Upper lobe of left lung (tissue), 6 donors: ENCODE results near the gene TMEM134. TPM values are rescaled to one million over a fixed set of nuclear protein-coding genes. Genes with fewer than 3 reads are reported as not detected.
A peak's percentile ranks its signal among the peaks of the same experiment; 100 is the strongest.
"Not testable (repeated sequence)": the region's sequence is repeated elsewhere in the genome, so short reads cannot be mapped to it uniquely, and the experiment has no call there.

ENCODE experiments used
- ATAC-seq, 2 donors: fragments of 200-7000 bp; cut with Tn5 transposase; one replicate each; pipeline ENCODE4 v1.9.1; 2022; ENCODE audit warnings: mild to moderate bottlenecking in 2 of 2, moderate library complexity in 2 of 2; ENCODE audit not compliant: low FRiP score in 2 of 2
- DNase-seq, 2 donors: peaks; one replicate each; pipeline ENCODE4 v3.0.0-alpha.2; 2019 to 2020
- H3K27ac ChIP-seq, 4 donors: fragments of 200-600 bp; sonication (generic); one replicate each; pipeline ENCODE4 v1.5.1; 2016 to 2019
- H3K27me3 ChIP-seq, 4 donors: fragments of 200-600 bp; sonication (generic); one replicate each; pipeline ENCODE4 v1.5.1; 2017 to 2019
- H3K36me3 ChIP-seq, 4 donors: fragments of 200-600 bp; sonication (generic); one replicate each; pipeline ENCODE4 v1.5.1; 2016 to 2019
- H3K4me1 ChIP-seq, 4 donors: fragments of 200-600 bp; sonication (generic); one replicate each; pipeline ENCODE4 v1.5.1; 2018 to 2019
- H3K4me3 ChIP-seq, 4 donors: fragments of 200-600 bp; sonication (generic); one replicate each; pipeline ENCODE4 v1.5.1; 2017 to 2019; ENCODE audit warnings: mild to moderate bottlenecking in 2 of 4, moderate library complexity in 1 of 4
- H3K9me3 ChIP-seq, 4 donors: fragments of 200-600 bp; sonication (generic); one replicate each; pipeline ENCODE4 v1.5.1; 2018 to 2019
- CTCF ChIP-seq, 6 experiments: fragments of 450-650 bp in 4 of 6; fragments of 200-600 bp in 2 of 6; sonication (generic) in 2 of 6; IDR thresholded peaks; one replicate each; pipeline ENCODE4 v1.5.1; 2016 to 2019; ENCODE audit warnings: antibody characterized with exemption in 6 of 6
- EP300 ChIP-seq, 4 donors: sonication (generic); formaldehyde crosslinking; IDR thresholded peaks; one replicate each; pipeline ENCODE4 v1.5.1; 2017; ENCODE audit warnings: antibody characterized with exemption in 4 of 4, control low read depth in 2 of 4
- POLR2A ChIP-seq, 4 donors: fragments of 450-650 bp; IDR thresholded peaks; one replicate each; pipeline ENCODE4 v1.5.1; 2016 to 2017; ENCODE audit warnings: antibody characterized with exemption in 4 of 4, mild to moderate bottlenecking in 2 of 4
- POLR2AphosphoS5 ChIP-seq, 2 donors: sonication (generic); formaldehyde crosslinking; IDR thresholded peaks; one replicate each; pipeline ENCODE4 v1.5.1; 2017; ENCODE audit warnings: antibody characterized with exemption in 2 of 2
- WGBS, 2 donors: methylation state at CpG; one replicate each; pipeline ENCODE4 v1.1.5; 2017 to 2018; 5-methylcytosine and 5-hydroxymethylcytosine counted together
- total RNA-seq, 6 donors: library from RNA; depleted of rRNA in 4 of 6; stranded (reverse); fragments of >200 nt in 4 of 6; gene quantifications; one replicate each; pipeline versions ENCODE4 v1.1.0 to v1.2.1, GENCODE V29; 2016 to 2021
- donor health status: DM: no; HTN: no; CAD: no; lungs with moderate emphysema.
- donor health status: DM: no; HTN: yes; CAD: no; lungs with severe emphysema.

The TMEM134 gene
- total RNA-seq, 6 donors from 2014 or later, result 51.2 to 102 (median 75.2) TPM

- DNase-seq, result no peak
- H3K9me3 ChIP-seq, result no peaks in the 10 kb centered on the region
- ATAC-seq, result no peak
- H3K27me3 ChIP-seq, result no peaks in the 10 kb centered on the region
- peaks cover 4 to 41% (median 37%) of the 10 kb centered on the region in 4 donors for H3K36me3 ChIP-seq
- TF ChIP-seq CTCF (IDR thresholded peaks at IDR 0.05) (no peak), EP300 (IDR thresholded peaks at IDR 0.05) (no peak), POLR2AphosphoS5 (IDR thresholded peaks at IDR 0.05) (no peak), POLR2A (IDR thresholded peaks at IDR 0.05) (no peak)
- 78 to 85% methylated on average over 11 of the region's 11 CpGs for WGBS, 2 donors
- H3K27ac ChIP-seq, result no peak overlapping the region
- H3K4me1 ChIP-seq, result peaks cover 14 to 24% (median 17%) of the 10 kb centered on the region in 4 donors
- H3K4me3 ChIP-seq, result peak overlapping the region in 1 of 4 donors; percentile 97
Measured at GRCh38 chr11:67429722-67430121, 39.3 kb downstream of the TMEM134 start.

- WGBS, 2 donors, result 52 to 54% methylated on average over 12 of the region's 12 CpGs
- ATAC-seq (no peak), DNase-seq (peak in 1 of 2 donors; percentile 40)
- peak overlapping the region; percentile 71 to 97 (median 82) for H3K4me3 ChIP-seq
- H3K4me1 ChIP-seq, result peaks cover 14 to 24% (median 17%) of the 10 kb centered on the region in 4 donors
- TF ChIP-seq CTCF (IDR thresholded peaks at IDR 0.05), result no peak
- TF ChIP-seq EP300 (IDR thresholded peaks at IDR 0.05), result no peak
- no peak for TF ChIP-seq POLR2AphosphoS5 (IDR thresholded peaks at IDR 0.05)
- no peak for TF ChIP-seq POLR2A (IDR thresholded peaks at IDR 0.05)
- H3K9me3 ChIP-seq, result no peaks in the 10 kb centered on the region
- H3K27me3 ChIP-seq, result no peaks in the 10 kb centered on the region
- H3K36me3 ChIP-seq, result peaks cover 2 to 36% (median 31%) of the 10 kb centered on the region in 4 donors
- peak overlapping the region; percentile 91 to 93 (median 92) for H3K27ac ChIP-seq
Measured at GRCh38 chr11:67429038-67429668, 39.9 kb downstream of the TMEM134 start.

- TF ChIP-seq EP300 (IDR thresholded peaks at IDR 0.05), result no peak
- peak; percentile 97 to 98 for TF ChIP-seq POLR2AphosphoS5 (IDR thresholded peaks at IDR 0.05)
- TF ChIP-seq POLR2A (IDR thresholded peaks at IDR 0.05), result peak in 3 of 4 donors; percentile 85 to 97 (median 95)
- TF ChIP-seq CTCF (IDR thresholded peaks at IDR 0.05), result peak in 2 of 6 experiments; percentile 30 to 39
- Histone ChIP-seq H3K4me3 (peak within 1 kb of the TSS; percentile 71 to 97 (median 82)), H3K36me3 (peaks cover 0 to 27% (median 24%) of the 10 kb centered on the region in 4 donors), H3K27me3 (no peaks in the 10 kb centered on the region), H3K4me1 (peaks cover 14 to 24% (median 17%) of the 10 kb centered on the region in 4 donors), H3K27ac (peak within 1 kb of the TSS; percentile 91 to 93 (median 92)), H3K9me3 (no peaks in the 10 kb centered on the region)
- ATAC-seq, result peak; percentile 97
- peak; percentile 99 to 100 for DNase-seq
- 0% methylated on average over 27 to 68 of the region's 68 CpGs for WGBS, 2 donors
Measured at GRCh38 chr11:67428052-67429001, 40.7 kb downstream of the TMEM134 start, which contains the start of gene RPS6KB2. Gene RPS6KB2 (plus strand): TSS chr11:67428494. CDS start chr11:67428546, 52 bp downstream.

GRCh38 chr11:67427364-67427859 is 41.6 kb downstream of the TMEM134 start:
- not testable (repeated sequence) for ATAC-seq
- peak overlapping the region; percentile 91 to 93 (median 92) for H3K27ac ChIP-seq

More at GRCh38 chr11:67427364-67427859, 41.6 kb downstream of the TMEM134 start:
- not testable (repeated sequence) for H3K9me3 ChIP-seq, H3K27me3 ChIP-seq, DNase-seq
- WGBS, 2 donors, result 72 to 77% methylated on average over 19 of the region's 19 CpGs
- Histone ChIP-seq H3K36me3 (peaks cover 0 to 18% (median 14%) of the 10 kb centered on the region in 4 donors), H3K4me3 (peak overlapping the region in 3 of 4 donors; percentile 71 to 97 (median 80)), H3K4me1 (peaks cover 14 to 24% (median 17%) of the 10 kb centered on the region in 4 donors)
